IMR-90 (cell line): ENCODE measurements around the gene MAGEC2. TPM values are rescaled to one million over a fixed set of nuclear protein-coding genes. Genes with fewer than 3 reads are reported as not detected.

Experiments
- ATAC-seq: fragments of 200-7000 bp; cut with Tn5 transposase; 2 replicates; pipeline ENCODE4 v1.9.1; 2020; ENCODE audit warnings: low read depth, mild to moderate bottlenecking, moderate library complexity
- BruUV-seq: library from RNA; stranded (reverse); fragments of 400-500 nt; replicated peaks from 2 replicates; lab custom pipeline; 2021; lab: Mats Ljungman, UMichigan
- CTCF ChIA-PET: fragments of 300-600 bp; formaldehyde crosslinking; extraction: SDS; loops from one replicate; lab custom pipeline; 2021; ENCODE audit warnings: antibody characterized with exemption; lab: Yijun Ruan, JAX
- POLR2A ChIA-PET: fragments of 300-600 bp; sonication (Branson Sonifier 250); formaldehyde crosslinking; loops from one replicate; lab custom pipeline; 2022; ENCODE audit warnings: antibody characterized with exemption; ENCODE audit not compliant: unreplicated experiment; lab: Charles Lee
- DNase-seq: peaks from one replicate; pipeline ENCODE4 v3.0.0; 2013
- H2AFZ ChIP-seq: replicated peaks from 2 replicates; pipeline ENCODE3; 2013; ENCODE audit warnings: low read length, mild to moderate bottlenecking; ENCODE audit not compliant: poor library complexity
- H2AK5ac ChIP-seq: 2 replicates; pipeline ENCODE4 v1.6.1; 2013; ENCODE audit warnings: low read depth, low read length, inconsistent platforms
- H2AK9ac ChIP-seq: replicated peaks from 2 replicates; pipeline ENCODE3; 2013; ENCODE audit warnings: mild to moderate bottlenecking, low read depth, low read length, moderate library complexity; ENCODE audit not compliant: poor library complexity
- H2BK120ac ChIP-seq: 2 replicates; pipeline ENCODE4 v1.6.1; 2013; ENCODE audit warnings: low read depth, low read length, inconsistent platforms
- H2BK15ac ChIP-seq: 3 replicates; pipeline ENCODE4 v1.6.1; 2013; ENCODE audit warnings: low read depth, low read length, inconsistent platforms
- H2BK20ac ChIP-seq: 2 replicates; pipeline ENCODE4 v1.6.1; 2013; ENCODE audit warnings: low read depth, mild to moderate bottlenecking, inconsistent platforms, low read length, moderate library complexity
- H2BK5ac ChIP-seq: 2 replicates; pipeline ENCODE4 v1.6.1; 2013; ENCODE audit warnings: mild to moderate bottlenecking, low read depth, low read length, inconsistent platforms; ENCODE audit not compliant: poor library complexity, severe bottlenecking
- H3K14ac ChIP-seq: replicated peaks from 2 replicates; pipeline ENCODE4 v1.6.1; 2013; ENCODE audit warnings: low read depth, low read length, inconsistent platforms
- H3K18ac ChIP-seq: 2 replicates; pipeline ENCODE4 v1.6.1; 2013; ENCODE audit warnings: low read depth, low read length, control low read depth
- H3K23ac ChIP-seq: 2 replicates; pipeline ENCODE4 v1.6.1; 2013; ENCODE audit warnings: low read depth, low read length, inconsistent platforms
- H3K27ac ChIP-seq: 2 replicates; pipeline ENCODE4 v1.5.1; 2013; ENCODE audit warnings: mild to moderate bottlenecking, control low read depth, low read length; ENCODE audit not compliant: insufficient read depth
- H3K27me3 ChIP-seq: 2 replicates; pipeline ENCODE4 v1.6.1; 2013; ENCODE audit warnings: low read length; ENCODE audit not compliant: control insufficient read depth, insufficient read depth
- H3K36me3 ChIP-seq: 2 replicates; pipeline ENCODE4 v1.6.1; 2013; ENCODE audit warnings: low read length, mixed read lengths; ENCODE audit not compliant: control insufficient read depth, insufficient read depth
- H3K4ac ChIP-seq: 2 replicates; pipeline ENCODE4 v1.6.1; 2013; ENCODE audit warnings: low read depth, low read length, inconsistent platforms
- H3K4me1 ChIP-seq: 2 replicates; pipeline ENCODE4 v1.6.1; 2013; ENCODE audit warnings: low read length, mixed read lengths; ENCODE audit not compliant: control insufficient read depth, insufficient read depth
- H3K4me2 ChIP-seq: 2 replicates; pipeline ENCODE4 v1.6.1; 2013; ENCODE audit warnings: low read depth, mild to moderate bottlenecking, control low read depth, low read length, moderate library complexity
- H3K4me3 ChIP-seq: 2 replicates; pipeline ENCODE4 v1.5.1; 2013; ENCODE audit warnings: low read depth, mild to moderate bottlenecking, control low read depth, low read length, moderate library complexity; ENCODE audit not compliant: insufficient read depth
- H3K56ac ChIP-seq: 2 replicates; pipeline ENCODE4 v1.6.1; 2013; ENCODE audit warnings: low read length, inconsistent platforms; ENCODE audit not compliant: insufficient read depth; ENCODE audit errors: extremely low read depth
- H3K79me1 ChIP-seq, 2 experiments: 2 replicates each; pipeline ENCODE4 v1.6.1; 2013; ENCODE audit warnings: low read length in 2 of 2, inconsistent platforms in 1 of 2, low read depth in 1 of 2
- H3K9ac ChIP-seq: 2 replicates; pipeline ENCODE4 v1.6.1; 2013; ENCODE audit warnings: low read depth, low read length, control low read depth
- H3K9me1 ChIP-seq: 2 replicates; pipeline ENCODE4 v1.6.1; 2013; ENCODE audit warnings: low read length, inconsistent platforms; ENCODE audit not compliant: insufficient read depth
- H3K9me3 ChIP-seq: 2 replicates; pipeline ENCODE4 v1.6.1; 2013; ENCODE audit warnings: low read length; ENCODE audit not compliant: control insufficient read depth, insufficient read depth
- H4K20me1 ChIP-seq: 2 replicates; pipeline ENCODE4 v1.6.1; 2013; ENCODE audit warnings: low read length, inconsistent platforms; ENCODE audit not compliant: insufficient read depth
- H4K5ac ChIP-seq: 2 replicates; pipeline ENCODE4 v1.6.1; 2013; ENCODE audit warnings: mild to moderate bottlenecking, low read depth, low read length, control low read depth
- H4K8ac ChIP-seq, 2 experiments: 2 replicates each; pipeline ENCODE4 v1.6.1; 2013; ENCODE audit warnings: low read depth in 2 of 2, low read length in 2 of 2, control low read depth in 1 of 2, inconsistent platforms in 1 of 2
- H4K91ac ChIP-seq: 2 replicates; pipeline ENCODE4 v1.6.1; 2013; ENCODE audit warnings: low read depth, low read length, inconsistent platforms; ENCODE audit not compliant: insufficient read depth
- CEBPB ChIP-seq: IDR thresholded peaks from 2 replicates; pipeline ENCODE4 v1.6.1; 2012; ENCODE audit warnings: low read depth, low read length, improper control_type of control experiment
- MAZ ChIP-seq: IDR thresholded peaks from 2 replicates; pipeline ENCODE4 v1.6.1; 2012; ENCODE audit warnings: low read depth, mild to moderate bottlenecking, low read length, improper control_type of control experiment, moderate library complexity, borderline replicate concordance
- MXI1 ChIP-seq: IDR thresholded peaks from 2 replicates; pipeline ENCODE4 v1.6.1; 2012; ENCODE audit warnings: low read depth, mild to moderate bottlenecking, low read length, moderate library complexity, borderline replicate concordance
- RAD21 ChIP-seq: IDR thresholded peaks from 2 replicates; pipeline ENCODE4 v1.6.1; 2012; ENCODE audit warnings: low read length, improper control_type of control experiment
- WGBS, 2 experiments: methylation state at CpG; one replicate each; pipeline versions ENCODE4 v1.1.5 to v1.1.7; 2013; ENCODE audit warnings: missing lambda C conversion rate in 2 of 2; ENCODE audit not compliant: insufficient read length in 1 of 2; ENCODE audit errors: extremely low coverage in 2 of 2; 5-methylcytosine and 5-hydroxymethylcytosine counted together
- dilution Hi-C: fragments of 300-500 bp; cut with HindIII; formaldehyde crosslinking; loops from one replicate; pipeline ENCODE4 v1.14.3; 2018; ENCODE audit warnings: low sequenced_read_pairs; ENCODE audit not compliant: unreplicated experiment
- in situ Hi-C: fragments of 300-500 bp; cut with MboI; formaldehyde crosslinking; loops from 3 replicates; pipeline ENCODE4 v1.14.3; 2019; ENCODE audit warnings: low sequenced_read_pairs, inconsistent platforms, mixed read lengths
- intact Hi-C: fragments of 100-400 bp; cut with micrococcal nuclease; formaldehyde crosslinking; loops from 2 replicates; pipeline ENCODE4 v1.10.0; 2022
- polyA plus RNA-seq, 3 experiments: library from polyadenylated mRNA; depleted of rRNA; stranded (reverse); fragments of >200 nt; gene quantifications; 2 replicates each; pipeline ENCODE4 v1.2.3, GENCODE V29; 2012; ENCODE audit warnings: low replicate concordance in 1 of 3
- total RNA-seq: library from RNA; depleted of rRNA; stranded (reverse); fragments of >200 nt; gene quantifications from 2 replicates; pipeline ENCODE4 v1.2.3, GENCODE V29; 2012

The MAGEC2 gene
- total and polyA plus RNA-seq, 2 of the 4 experiments (the other 2 are of a cell fraction), result not detected

DNA sequence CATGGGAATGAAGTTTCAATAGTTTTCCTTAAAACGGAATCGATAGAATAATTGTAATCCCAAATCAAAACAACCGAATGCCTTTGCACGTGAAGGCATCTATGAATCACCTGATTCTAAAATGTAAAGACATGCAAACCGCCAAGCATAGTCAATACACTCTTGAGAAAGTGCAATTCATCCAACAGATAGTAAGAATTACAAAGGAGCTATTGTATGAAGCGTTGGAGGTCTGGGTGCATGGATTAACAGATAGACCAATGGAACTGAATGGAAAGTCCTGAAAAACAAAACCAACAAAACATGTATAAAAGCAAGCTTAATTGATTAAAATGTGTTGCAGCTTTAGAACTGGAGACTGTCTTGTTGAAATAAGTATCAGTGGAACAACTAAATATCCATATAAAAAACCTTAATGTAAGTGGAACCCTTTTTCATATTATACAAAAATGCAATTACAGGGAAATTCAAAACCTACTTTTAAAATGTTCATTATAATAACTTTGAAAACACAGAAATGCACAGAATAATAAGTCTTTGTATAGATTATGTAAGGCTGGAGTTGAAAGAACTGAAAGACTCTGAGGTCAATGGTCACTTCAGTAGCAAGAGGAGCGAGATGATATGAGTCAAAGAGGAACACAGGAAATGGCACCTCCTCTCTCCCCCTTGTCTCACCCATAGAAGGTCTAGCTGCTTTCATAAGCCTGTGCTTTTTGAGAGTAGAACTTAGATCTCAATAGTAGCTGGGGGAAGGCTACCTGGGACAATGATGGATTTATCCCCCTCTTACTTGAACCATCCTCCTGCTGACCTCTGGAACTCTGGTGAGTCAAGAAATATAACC lies 20.1 kb downstream of the MAGEC2 start (continued):
- no peak for TF ChIP-seq MXI1

GRCh38 chrX:142156567-142156966 lies 48.5 kb downstream of the MAGEC2 start:
- ATAC-seq (no peak), DNase-seq (no peak)
- no peak overlapping the region for H4K8ac ChIP-seq
- ChIA-PET POLR2A (no interaction called here), CTCF (no interaction called here)
- no peak overlapping the region for H2AK9ac ChIP-seq
- no TSS peak for BruUV-seq
- H3K4me1 ChIP-seq, result no peaks in the 10 kb centered on the region
- H4K20me1 ChIP-seq, result no peaks in the 10 kb centered on the region
- H3K27ac ChIP-seq, result no peak overlapping the region
- H3K14ac ChIP-seq, result no peak overlapping the region
- no peaks in the 10 kb centered on the region for H3K36me3 ChIP-seq
- no peak overlapping the region for H2AK5ac ChIP-seq
- TF ChIP-seq MAZ (no peak), CEBPB (no peak), RAD21 (no peak), MXI1 (no peak)
- no peak overlapping the region for H2BK5ac ChIP-seq
- H4K91ac ChIP-seq, result no peak overlapping the region
- H2BK15ac ChIP-seq, result no peak overlapping the region
- no peak overlapping the region for H2AFZ ChIP-seq
- H2BK20ac ChIP-seq, result no peak overlapping the region
- H3K27me3 ChIP-seq, result no peaks in the 10 kb centered on the region
- intact Hi-C loops, result no loop called here
- H3K9me3 ChIP-seq, result peaks cover 11% of the 10 kb centered on the region; the same call in 1 of the 2 replicates
- no peaks in the 10 kb centered on the region for H3K79me1 ChIP-seq
- no peak overlapping the region for H4K5ac ChIP-seq
- H3K4me3 ChIP-seq, result no peak overlapping the region
- H2BK120ac ChIP-seq, result no peak overlapping the region
- H3K23ac ChIP-seq, result no peak overlapping the region
- 80% methylated on average over 2 of the region's 10 CpGs; no CpG with 5 or more reads in 1 of the 2 experiments for WGBS, 2 experiments
- no peaks in the 10 kb centered on the region for H3K9me1 ChIP-seq
- H3K56ac ChIP-seq, result no peak overlapping the region
- dilution Hi-C loops, result no loop called here
- H3K4ac ChIP-seq, result no peak overlapping the region
- in situ Hi-C loops, result no loop called here
- H3K9ac ChIP-seq, result no peak overlapping the region
- H3K4me2 ChIP-seq, result no peak overlapping the region
- no peak overlapping the region for H3K18ac ChIP-seq
